DND-41 (cell line): Measurements from ENCODE around the gene AUTS2.

Source experiments
- ATAC-seq: fragments of 200-7000 bp; cut with Tn5 transposase; 3 replicates; pipeline ENCODE4 v1.9.1; 2021; ENCODE audit warnings: low read depth; ENCODE audit not compliant: insufficient read depth
- DNase-seq: peaks from one replicate; pipeline ENCODE4 v3.0.0-alpha.2; 2020
- H2AFZ ChIP-seq: 2 replicates; pipeline ENCODE4 v1.6.0; 2012; ENCODE audit warnings: low read depth, low read length
- H3K27ac ChIP-seq: 2 replicates; pipeline ENCODE4 v1.5.1; 2012; ENCODE audit warnings: low read length, inconsistent platforms
- H3K27me3 ChIP-seq: fragments of 200-600 bp; sonication (generic); 2 replicates; pipeline ENCODE4 v1.6.0; 2012; ENCODE audit warnings: low read length, mild to moderate bottlenecking, inconsistent platforms; ENCODE audit not compliant: insufficient read depth, poor library complexity
- H3K36me3 ChIP-seq: 2 replicates; pipeline ENCODE4 v1.5.1; 2012; ENCODE audit warnings: low read length, inconsistent platforms; ENCODE audit not compliant: insufficient read depth
- H3K4me1 ChIP-seq: 2 replicates; pipeline ENCODE4 v1.5.1; 2012; ENCODE audit warnings: mild to moderate bottlenecking, low read length; ENCODE audit not compliant: insufficient read depth
- H3K4me2 ChIP-seq: 2 replicates; pipeline ENCODE4 v1.6.0; 2012; ENCODE audit warnings: mild to moderate bottlenecking, moderate library complexity, low read length, inconsistent platforms; ENCODE audit not compliant: insufficient read depth
- H3K4me3 ChIP-seq, 2 experiments: fragments of 200-600 bp in 1 of 2; shearing (Covaris generic) in 1 of 2; 2 replicates each; pipeline ENCODE4 v1.5.1; 2012 to 2016; ENCODE audit warnings: inconsistent platforms in 2 of 2, low read length in 2 of 2, mild to moderate bottlenecking in 2 of 2, low read depth in 1 of 2, moderate library complexity in 1 of 2
- H3K79me2 ChIP-seq: 2 replicates; pipeline ENCODE4 v1.6.0; 2012; ENCODE audit warnings: low read length, inconsistent platforms; ENCODE audit not compliant: insufficient read depth
- H3K9ac ChIP-seq: 2 replicates; pipeline ENCODE4 v1.6.0; 2012; ENCODE audit warnings: low read depth, mild to moderate bottlenecking, inconsistent platforms, low read length, moderate library complexity
- H3K9me3 ChIP-seq: 2 replicates; pipeline ENCODE4 v1.5.1; 2012; ENCODE audit warnings: low read length, moderate library complexity, mild to moderate bottlenecking, inconsistent platforms; ENCODE audit not compliant: insufficient read depth, severe bottlenecking
- H4K20me1 ChIP-seq: 2 replicates; pipeline ENCODE4 v1.6.0; 2012; ENCODE audit warnings: low read length; ENCODE audit not compliant: insufficient read depth
- CTCF ChIP-seq: IDR thresholded peaks from 2 replicates; pipeline ENCODE4 v1.5.1; 2012; ENCODE audit warnings: borderline replicate concordance, low read length, moderate library complexity, mild to moderate bottlenecking; ENCODE audit not compliant: poor library complexity, severe bottlenecking; ENCODE audit errors: extremely low read depth
- EZH2 ChIP-seq: IDR thresholded peaks from 3 replicates; pipeline ENCODE4 v1.6.1; 2012; ENCODE audit warnings: borderline replicate concordance, low read depth, mild to moderate bottlenecking, moderate library complexity, low read length, inconsistent platforms; ENCODE audit not compliant: severe bottlenecking

Gene AUTS2

GRCh38 chr7:69722843-69723242 lies 124.6 kb downstream of the AUTS2 start:
- TF ChIP-seq EZH2 (no peak), CTCF (no peak)
- Histone ChIP-seq H3K9ac (no peak overlapping the region), H3K9me3 (no peaks in the 10 kb centered on the region)

GRCh38 chr7:69723663-69724062 lies 125.4 kb downstream of the AUTS2 start:
- no peaks in the 10 kb centered on the region for H3K4me1 ChIP-seq
- no peak overlapping the region for H3K4me2 ChIP-seq
- no peaks in the 10 kb centered on the region for H3K27me3 ChIP-seq
- peaks cover 19% of the 10 kb centered on the region; the same call in 1 of the 2 replicates for H4K20me1 ChIP-seq
- H3K9me3 ChIP-seq, result no peaks in the 10 kb centered on the region
- no peak overlapping the region for H3K9ac ChIP-seq
- DNase-seq, result no peak
- no peak overlapping the region for H2AFZ ChIP-seq
- TF ChIP-seq CTCF, result no peak
- no peaks in the 10 kb centered on the region for H3K36me3 ChIP-seq
- no peak overlapping the region for H3K4me3 ChIP-seq
- no peak overlapping the region for H3K27ac ChIP-seq
- no peak for ATAC-seq
- peaks cover 39% of the 10 kb centered on the region for H3K79me2 ChIP-seq

More at GRCh38 chr7:69722843-69723242, 124.6 kb downstream of the AUTS2 start:
- H3K27ac ChIP-seq, result no peak overlapping the region
- peaks cover 16% of the 10 kb centered on the region; the same call in 1 of the 2 replicates for H4K20me1 ChIP-seq
- DNase-seq (no peak), ATAC-seq (peak; percentile 48; the same call in 1 of the 3 replicates)
- H3K27me3 ChIP-seq, result no peaks in the 10 kb centered on the region
- H3K79me2 ChIP-seq, result peaks cover 41% of the 10 kb centered on the region
- no peak overlapping the region for H3K4me2 ChIP-seq
- H3K36me3 ChIP-seq, result no peaks in the 10 kb centered on the region
- H2AFZ ChIP-seq, result no peak overlapping the region
- H3K4me1 ChIP-seq, result no peaks in the 10 kb centered on the region
- H3K4me3 ChIP-seq, result no peak overlapping the region

GRCh38 chr7:69728304-69728703 lies 130.0 kb downstream of the AUTS2 start:
- DNase-seq, result no peak
- H2AFZ ChIP-seq, result no peak overlapping the region
- no peaks in the 10 kb centered on the region for H3K4me1 ChIP-seq
- H3K9me3 ChIP-seq, result no peaks in the 10 kb centered on the region
- H3K4me2 ChIP-seq, result no peak overlapping the region
- H3K27ac ChIP-seq, result no peak overlapping the region
- no peak for ATAC-seq
- no peaks in the 10 kb centered on the region for H3K36me3 ChIP-seq
- peaks cover 36% of the 10 kb centered on the region; the same call in 1 of the 2 replicates for H3K79me2 ChIP-seq
- H3K4me3 ChIP-seq, result no peak overlapping the region
- no peaks in the 10 kb centered on the region for H3K27me3 ChIP-seq
- H3K9ac ChIP-seq, result no peak overlapping the region
- peaks cover 15% of the 10 kb centered on the region; the same call in 1 of the 2 replicates for H4K20me1 ChIP-seq
- TF ChIP-seq CTCF (no peak), EZH2 (no peak)

GRCh38 chr7:69732203-69732602 lies 133.9 kb downstream of the AUTS2 start:
- H3K4me2 ChIP-seq, result no peak overlapping the region
- no peak for TF ChIP-seq CTCF
- no peak for TF ChIP-seq EZH2
- H3K4me1 ChIP-seq, result peaks cover 6% of the 10 kb centered on the region
- H4K20me1 ChIP-seq, result peaks cover 23% of the 10 kb centered on the region; the same call in 1 of the 2 replicates
- DNase-seq (no peak), ATAC-seq (no peak)
- no peak overlapping the region for H2AFZ ChIP-seq
- peaks cover 38% of the 10 kb centered on the region for H3K79me2 ChIP-seq
- no peak overlapping the region for H3K27ac ChIP-seq
- no peaks in the 10 kb centered on the region for H3K27me3 ChIP-seq
- H3K9ac ChIP-seq, result no peak overlapping the region
- H3K9me3 ChIP-seq, result no peaks in the 10 kb centered on the region
- no peak overlapping the region for H3K4me3 ChIP-seq
- H3K36me3 ChIP-seq, result no peaks in the 10 kb centered on the region
